Skeletal muscle cell (primary cell): ENCODE results near the gene RUNX2.

ENCODE experiments used
- DNase-seq: peaks from one replicate; pipeline ENCODE4 v3.0.0-alpha.2; 2010; ENCODE audit warnings: low read depth
- H3K4me3 ChIP-seq: 2 replicates; pipeline ENCODE4 v1.5.1; 2011; ENCODE audit warnings: low read depth, mild to moderate bottlenecking, control low read depth, low read length, moderate library complexity

Gene RUNX2

GRCh38 chr6:45591306-45591705 is 263.2 kb downstream of the RUNX2 start:
- H3K4me3 ChIP-seq: no peak overlapping the region
- DNase-seq: no peak

DNA sequence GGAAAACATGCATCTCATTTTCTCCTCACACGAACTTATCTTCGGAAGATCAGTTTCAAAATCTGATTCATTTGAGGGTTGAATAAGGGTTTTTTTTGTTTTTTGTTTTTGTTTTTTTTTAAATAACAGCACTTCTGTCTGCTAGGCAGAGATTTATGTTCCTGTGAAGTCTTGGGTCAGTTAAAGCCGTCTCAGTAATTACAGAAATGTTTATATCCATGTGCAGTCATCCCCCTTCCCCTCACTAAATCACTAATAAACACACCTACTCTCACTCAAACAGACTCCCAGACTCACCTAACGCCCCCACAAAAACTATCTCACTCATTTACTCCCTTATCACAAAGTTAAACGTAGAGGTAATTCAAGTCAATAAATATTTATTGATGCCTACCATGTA is 263.8 kb downstream of the RUNX2 start:
- no peak for DNase-seq
- no peak overlapping the region for H3K4me3 ChIP-seq

DNA sequence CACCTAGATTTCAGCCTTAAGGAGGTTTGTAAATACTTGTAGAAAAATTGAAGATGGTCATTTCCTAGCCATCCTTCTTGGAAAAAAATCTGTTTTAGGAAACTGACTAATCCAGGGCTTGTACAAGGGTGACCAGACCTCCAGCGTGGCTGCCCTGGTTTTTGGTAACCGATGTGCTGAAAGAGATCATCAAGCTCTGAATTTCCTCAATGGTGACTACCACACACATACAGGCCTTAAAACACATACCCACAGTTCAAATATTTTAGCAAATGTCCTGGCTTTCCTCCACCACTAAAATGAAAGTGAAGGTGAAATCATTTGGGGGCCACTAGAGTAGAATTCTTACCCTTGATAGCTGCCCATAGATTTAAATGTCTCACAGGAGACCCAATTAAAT is 264.9 kb downstream of the RUNX2 start:
- H3K4me3 ChIP-seq: no peak overlapping the region

GRCh38 chr6:45595010-45595851 is 267.1 kb downstream of the RUNX2 start:
- no peak for DNase-seq
- no peak overlapping the region for H3K4me3 ChIP-seq

More for the DNA sequence above, 264.9 kb downstream of the RUNX2 start:
- DNase-seq: peak; percentile 47

GRCh38 chr6:45597424-45597823 is 269.3 kb downstream of the RUNX2 start:
- no peak overlapping the region for H3K4me3 ChIP-seq
- no peak for DNase-seq

- no peak for DNase-seq
- no peak overlapping the region for H3K4me3 ChIP-seq
Measured at GRCh38 chr6:45599053-45599452, 270.9 kb downstream of the RUNX2 start.

DNA sequence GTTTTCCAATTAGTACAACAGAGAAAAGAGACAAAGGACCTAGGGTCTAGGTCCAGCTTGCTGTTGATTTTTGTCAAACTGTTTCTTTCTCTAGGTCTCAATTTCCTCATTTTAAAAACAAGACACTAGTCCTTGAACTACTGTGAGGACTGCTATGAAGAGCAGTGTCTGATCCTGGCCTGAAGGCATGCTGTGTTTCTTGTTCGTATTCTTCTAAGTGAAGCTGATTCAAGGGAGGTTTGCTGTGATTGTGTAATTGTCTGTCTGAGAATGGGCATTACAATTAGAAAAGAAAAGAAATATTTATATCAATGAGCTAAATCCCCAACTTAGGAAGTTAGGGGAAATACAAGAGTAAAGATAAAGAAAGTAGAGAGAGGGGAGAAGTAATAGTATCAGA is 277.8 kb downstream of the RUNX2 start:
- no peak overlapping the region for H3K4me3 ChIP-seq
- no peak for DNase-seq

- no peak for DNase-seq
Measured at GRCh38 chr6:45606831-45607400, 278.8 kb downstream of the RUNX2 start.

GRCh38 chr6:45607798-45608197 is 279.7 kb downstream of the RUNX2 start:
- H3K4me3 ChIP-seq: no peak overlapping the region
- no peak for DNase-seq

More at GRCh38 chr6:45606831-45607400, 278.8 kb downstream of the RUNX2 start:
- no peak overlapping the region for H3K4me3 ChIP-seq

DNA sequence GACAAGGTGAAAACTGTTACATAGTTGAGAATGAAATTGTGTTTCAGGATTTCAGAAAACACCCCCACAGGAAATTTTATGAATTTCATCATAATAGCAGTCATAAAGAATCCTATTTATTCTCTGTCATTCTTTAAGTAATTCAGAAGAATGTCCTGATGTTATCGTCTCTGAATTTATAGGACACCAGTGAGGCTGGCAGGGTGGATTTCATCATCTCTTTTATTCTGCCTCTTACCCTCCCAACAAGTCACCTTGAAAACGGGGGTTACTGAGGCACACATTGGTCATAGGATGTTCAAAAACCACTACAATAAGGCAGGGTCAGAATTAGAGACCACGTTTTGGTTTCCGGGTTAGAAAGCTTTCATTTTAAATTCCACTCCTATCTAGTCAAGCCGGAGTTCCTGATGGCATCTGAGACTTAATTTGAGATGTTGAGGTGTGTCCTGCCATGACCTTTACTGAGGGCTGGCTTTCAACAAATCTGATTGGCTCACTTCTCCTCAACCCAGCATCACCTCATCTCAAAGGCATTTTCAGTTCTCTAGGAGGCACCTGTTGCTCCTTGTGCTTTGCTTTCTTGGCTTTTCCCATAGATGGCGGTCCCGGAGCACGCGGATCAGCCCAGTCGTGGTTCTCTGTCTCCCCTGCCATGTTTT is 280.3 kb downstream of the RUNX2 start:
- DNase-seq: peak; percentile 26
- H3K4me3 ChIP-seq: no peak overlapping the region

DNA sequence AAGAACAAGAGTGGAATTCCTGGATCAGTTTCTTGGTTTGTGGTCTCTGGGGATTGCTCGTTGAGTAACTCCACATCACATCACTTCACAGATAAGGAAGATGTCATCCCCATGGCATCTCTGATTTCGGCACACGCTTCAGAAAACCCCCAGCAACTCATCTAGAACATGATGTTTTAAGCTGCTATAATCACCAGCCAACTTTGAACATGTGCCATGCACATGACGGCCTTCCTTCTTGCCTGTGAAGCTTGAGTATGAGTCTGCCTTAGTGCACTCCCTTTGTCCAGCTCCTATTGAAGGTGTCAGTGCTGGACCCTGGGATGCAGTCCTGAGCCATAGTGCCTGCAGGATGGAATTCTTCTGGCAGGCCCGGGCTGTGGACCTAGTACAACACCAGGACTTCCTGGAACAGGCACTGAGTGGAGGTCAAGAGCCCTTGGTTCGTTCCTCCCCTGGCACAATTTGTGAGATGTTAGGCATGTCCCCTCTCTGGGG is 281.1 kb downstream of the RUNX2 start:
- H3K4me3 ChIP-seq: no peak overlapping the region
- DNase-seq: peak; percentile 96

DNA sequence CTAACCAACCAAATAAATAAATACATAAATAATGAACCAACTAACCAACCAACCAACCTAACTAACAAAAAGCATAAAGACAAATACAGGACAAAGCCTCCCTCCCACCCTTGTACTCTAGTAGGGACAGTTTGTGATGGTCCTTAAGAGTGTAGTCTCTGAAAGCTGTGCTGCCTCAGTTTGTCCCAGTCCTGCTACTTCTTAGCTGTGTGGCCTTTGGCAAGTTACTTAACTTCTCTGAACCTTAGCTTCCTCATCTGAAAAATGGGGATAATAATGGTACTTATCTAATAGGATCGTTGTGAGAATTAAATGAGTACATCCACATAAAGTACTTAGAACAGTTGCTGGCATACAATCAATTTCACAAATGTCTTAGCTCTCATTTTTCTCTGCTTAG is 282.2 kb downstream of the RUNX2 start:
- H3K4me3 ChIP-seq: no peak overlapping the region
- DNase-seq: no peak

GRCh38 chr6:45610832-45611231 is 282.7 kb downstream of the RUNX2 start:
- no peak for DNase-seq
- no peak overlapping the region for H3K4me3 ChIP-seq

GRCh38 chr6:45611491-45611890 is 283.4 kb downstream of the RUNX2 start:
- H3K4me3 ChIP-seq: no peak overlapping the region
- no peak for DNase-seq

GRCh38 chr6:45613656-45614055 is 285.5 kb downstream of the RUNX2 start:
- no peak overlapping the region for H3K4me3 ChIP-seq
- DNase-seq: peak; percentile 91

DNA sequence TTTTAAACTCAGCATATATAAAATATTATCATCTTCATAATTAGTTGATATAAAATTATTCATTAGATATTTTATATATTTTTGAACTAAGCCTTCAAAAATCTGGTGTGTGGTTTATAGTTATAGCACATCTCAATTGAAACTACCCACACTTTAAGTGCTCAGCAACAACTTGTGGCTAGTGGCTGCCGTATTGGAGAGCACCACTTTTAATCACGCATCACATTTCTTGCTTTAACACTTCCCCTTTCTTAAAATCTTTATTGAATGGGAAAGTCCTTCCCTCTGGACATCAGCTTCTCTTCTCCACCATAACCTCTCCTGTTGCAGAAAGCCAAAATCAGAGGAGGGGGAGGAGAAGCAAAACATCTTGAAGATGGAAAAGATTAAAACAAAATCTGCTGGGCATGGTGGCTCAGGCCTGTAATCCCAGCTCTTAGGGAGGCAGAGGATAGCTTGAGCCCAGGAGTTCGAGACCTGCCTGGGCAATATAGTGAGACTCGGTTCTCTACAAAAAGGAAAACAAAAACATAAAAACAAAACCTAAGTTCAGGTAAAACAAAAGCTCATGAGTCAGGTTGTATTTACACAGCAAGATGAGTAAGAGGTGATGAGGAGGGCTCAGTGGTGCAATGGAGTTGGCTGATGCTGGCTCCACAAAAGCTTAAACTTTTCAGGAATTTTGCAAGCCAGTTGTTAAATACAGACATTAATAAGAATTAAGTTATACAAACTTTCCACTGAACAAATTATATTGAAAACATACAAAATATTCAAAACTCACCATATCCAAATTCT is 286.6 kb downstream of the RUNX2 start:
- no peak for DNase-seq
- H3K4me3 ChIP-seq: no peak overlapping the region

- no peak overlapping the region for H3K4me3 ChIP-seq
- no peak for DNase-seq
Measured at GRCh38 chr6:45616209-45616608, 288.1 kb downstream of the RUNX2 start.

DNA sequence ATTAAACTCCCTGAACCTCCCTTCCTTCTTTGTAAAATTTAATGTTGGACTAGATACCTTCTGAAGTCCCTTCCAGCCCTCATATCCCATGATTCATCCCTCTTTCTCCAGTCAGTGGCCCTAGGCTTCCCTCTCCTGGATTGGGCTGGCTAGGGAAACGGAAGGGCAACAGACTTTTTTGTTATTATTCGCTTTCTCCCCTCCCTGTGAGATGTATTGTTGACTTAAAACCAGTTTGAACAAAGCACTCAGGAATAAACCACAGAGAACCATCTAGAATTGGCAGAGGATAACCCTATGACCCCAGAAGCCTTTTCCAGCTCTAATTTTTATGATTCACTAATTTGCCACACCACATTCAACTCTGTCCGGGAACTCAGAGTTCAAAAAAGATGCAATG is 289.3 kb downstream of the RUNX2 start:
- DNase-seq: no peak

DNA sequence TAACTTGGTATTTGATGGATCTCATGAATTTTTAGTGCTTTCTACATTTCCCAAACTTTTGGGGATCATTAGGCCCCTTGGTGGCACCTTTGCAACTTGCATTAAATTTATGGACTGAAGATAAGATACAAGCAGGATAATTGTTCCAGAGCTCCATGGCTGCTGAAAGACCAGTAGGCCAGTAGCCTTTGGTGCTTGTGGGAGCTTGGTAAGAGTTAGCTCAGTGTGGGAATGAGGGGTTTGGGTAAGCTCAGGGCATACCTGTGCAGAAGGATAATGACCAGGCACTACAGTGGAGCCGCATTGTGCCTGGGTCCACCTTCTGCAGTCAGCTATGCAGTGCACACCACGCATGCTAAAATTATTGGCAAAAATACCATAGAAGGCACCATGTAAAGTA is 290.1 kb downstream of the RUNX2 start:
- H3K4me3 ChIP-seq: no peak overlapping the region
- DNase-seq: no peak

More for the DNA sequence above, 289.3 kb downstream of the RUNX2 start:
- H3K4me3 ChIP-seq: no peak overlapping the region
